ENCODE measurements around the gene SETX. TPM values are rescaled to one million over a fixed set of nuclear protein-coding genes. Genes with fewer than 3 reads are reported as not detected.

SETX gene
- total RNA-seq, 1 experiment from 2014 or later: 44.3 TPM

GRCh38 chr9:132350861-132351315 lies 3.9 kb downstream of the SETX start:
- Histone ChIP-seq H3K56ac (ENCODE audit: insufficient read length, low read depth, low read length) (no peak overlapping the region), H4K8ac (replicated peaks; ENCODE audit: insufficient read length, low read depth, low read length) (no peak overlapping the region), H3K18ac (ENCODE audit: insufficient read length, low read depth, low read length) (no peak overlapping the region), H3K79me1 (ENCODE audit: insufficient read depth, low read depth, low read length, poor library complexity, severe bottlenecking) (no peaks in the 10 kb centered on the region), H2BK12ac (ENCODE audit: insufficient read length, low read depth, low read length) (no peak overlapping the region), H4K20me1 (ENCODE audit: control insufficient read depth, insufficient read depth, insufficient read length) (no peaks in the 10 kb centered on the region), H3K4ac (ENCODE audit: low read depth, low read length) (no peak overlapping the region), H3K9ac (ENCODE audit: extremely low read depth, insufficient read length, low read length) (no peak overlapping the region), H3K23me2 (ENCODE audit: insufficient read length, low read depth, low read length, poor library complexity, severe bottlenecking) (peaks cover 5% of the 10 kb centered on the region), H2AFZ (ENCODE audit: low read length) (no peak overlapping the region), H2BK120ac (ENCODE audit: low read depth, low read length, poor library complexity, severe bottlenecking) (no peak overlapping the region), H3K9me3 (ENCODE audit: control insufficient read depth, low read depth, low read length) (no peaks in the 10 kb centered on the region), H3K79me2 (ENCODE audit: insufficient read depth, low read length) (peaks cover 4% of the 10 kb centered on the region; the same call in 1 of the 2 replicates), H2BK20ac (ENCODE audit: low read depth, low read length, poor library complexity, severe bottlenecking) (no peak overlapping the region), H2AK5ac (ENCODE audit: insufficient read length, low read length) (no peak overlapping the region), H3K4me2 (ENCODE audit: insufficient read depth, insufficient read length, low read length) (no peak overlapping the region), H3K4me1 (ENCODE audit: insufficient read depth, low read length) (no peaks in the 10 kb centered on the region), H2BK5ac (ENCODE audit: insufficient read length, low read length) (no peak overlapping the region), H3K14ac (ENCODE audit: insufficient read depth, low read length) (no peak overlapping the region), H3K23ac (ENCODE audit: insufficient read length, low read depth, low read length) (no peak overlapping the region), H2BK15ac (ENCODE audit: low read depth, low read length) (no peak overlapping the region), H4K91ac (ENCODE audit: insufficient read length, low read depth, low read length) (no peak overlapping the region), H3K27me3 (ENCODE audit: insufficient read depth, low read length) (no peaks in the 10 kb centered on the region), H3K27ac (ENCODE audit: insufficient read length, low read depth, low read length) (no peak overlapping the region), H3T11ph (ENCODE audit: low read length) (no peak overlapping the region), H4K5ac (ENCODE audit: insufficient read length, low read depth, low read length) (no peak overlapping the region)
- no peak for TF ChIP-seq CTCF (conservative IDR thresholded peaks at IDR 0.05)
- no peak for DNase-seq
- Mint-ChIP-seq H3K27ac (no peak overlapping the region), H3K4me3 (no peak overlapping the region), H3K4me1 (peaks cover 13 to 15% of the 10 kb centered on the region in 2 experiments), H3K9me3 (no peaks in the 10 kb centered on the region; a peak in 1 of 5 replicates), H3K27me3 (ENCODE audit: low read depth) (no peaks in the 10 kb centered on the region), H3K36me3 (ENCODE audit: insufficient read depth in 1 of 3, low read depth in 3 of 3) (peaks cover 32 to 72% (median 52%) of the 10 kb centered on the region in 3 experiments; a peak in 6 of 7 replicates)
- WGBS (ENCODE audit: extremely low coverage, insufficient read length, low lambda C conversion rate): no CpG with 5 or more reads among the region's 6 CpGs
